ENCODE results near the gene RAPGEF6. TPM values are rescaled to one million over a fixed set of nuclear protein-coding genes. Genes with fewer than 3 reads are reported as not detected.

The RAPGEF6 gene
- total and polyA plus RNA-seq, 3 experiments from 2014 or later, result 25.9 to 29.2 (median 27.9) TPM

- peaks cover 53 to 71% (median 67%) of the 10 kb centered on the region in 3 donors for H3K4me1 Mint-ChIP-seq
- peaks cover 12% of the 10 kb centered on the region for H3K36me3 ChIP-seq (ENCODE audit: insufficient read depth, low read length)
Observed at GRCh38 chr5:131514316-131515283, 120.4 kb downstream of the RAPGEF6 start.

GRCh38 chr5:131513780-131514179, 121.2 kb downstream of the RAPGEF6 start:
- H3K27ac ChIP-seq (ENCODE audit: low read depth, low read length), result no peak overlapping the region
- Mint-ChIP-seq H3K4me3 (peak overlapping the region in 4 of 7 donors; percentile 41 to 85 (median 50)), H3K9me3 (no peaks in the 10 kb centered on the region), H3K27me3 (no peaks in the 10 kb centered on the region), H3K4me1 (peaks cover 52 to 72% (median 65%) of the 10 kb centered on the region in 3 donors), H3K36me3 (peaks cover 7 to 38% (median 12%) of the 10 kb centered on the region in 3 donors), H3K27ac (peak overlapping the region in 7 of 8 donors; percentile 0 to 90 (median 82))
- H3K27me3 ChIP-seq (ENCODE audit: insufficient read depth, low read length, poor library complexity, severe bottlenecking), result no peaks in the 10 kb centered on the region
- ChIA-PET CTCF (no interaction called here), POLR2A (no interaction called here)
- DNase-seq, result peak in 1 of 5 donors; percentile 1
- H3K9me3 ChIP-seq (ENCODE audit: low read length), result no peaks in the 10 kb centered on the region
- H3K4me3 ChIP-seq (ENCODE audit: low read length), result no peak overlapping the region
- H3K4me1 ChIP-seq (ENCODE audit: insufficient read depth, low read length), result peaks cover 50% of the 10 kb centered on the region
- peaks cover 13% of the 10 kb centered on the region for H3K36me3 ChIP-seq (ENCODE audit: insufficient read depth, low read length)

More at GRCh38 chr5:131514316-131515283, 120.4 kb downstream of the RAPGEF6 start:
- H3K27me3 Mint-ChIP-seq, result no peaks in the 10 kb centered on the region
- H3K36me3 Mint-ChIP-seq, result peaks cover 7 to 42% (median 15%) of the 10 kb centered on the region in 3 donors
- H3K4me3 Mint-ChIP-seq, result peak overlapping the region; percentile 65 to 85 (median 81)
- DNase-seq, result peak in 4 of 5 donors; percentile 21 to 70 (median 44)
- Histone ChIP-seq H3K9me3 (ENCODE audit: low read length) (no peaks in the 10 kb centered on the region), H3K27ac (ENCODE audit: low read depth, low read length) (peak overlapping the region; percentile 57), H3K4me1 (ENCODE audit: insufficient read depth, low read length) (peaks cover 50% of the 10 kb centered on the region), H3K4me3 (ENCODE audit: low read length) (peak overlapping the region; percentile 55), H3K27me3 (ENCODE audit: insufficient read depth, low read length, poor library complexity, severe bottlenecking) (no peaks in the 10 kb centered on the region)
- ChIA-PET CTCF (interaction anchor here (1.3 to 1.9 kb wide), 3 partner anchors 18 to 254 kb away, joined by 3 to 5 read pairs (median 4); no protein-coding TSS in a partner anchor), POLR2A (interaction anchor here (0.6 kb wide), 1 partner anchor 633 kb away, joined by 5 read pairs; no protein-coding TSS in a partner anchor)
- H3K9me3 Mint-ChIP-seq, result no peaks in the 10 kb centered on the region
- H3K27ac Mint-ChIP-seq, result peak overlapping the region; percentile 75 to 98 (median 92)

GRCh38 chr5:131511934-131512333, 123.1 kb downstream of the RAPGEF6 start:
- no peaks in the 10 kb centered on the region for H3K9me3 ChIP-seq (ENCODE audit: low read length)
- no peak overlapping the region for H3K4me3 ChIP-seq (ENCODE audit: low read length)
- ChIA-PET POLR2A (no interaction called here), CTCF (interaction anchor here (0.9 kb wide), 2 partner anchors 12 to 78 kb away, joined by 3 to 4 read pairs; no protein-coding TSS in a partner anchor)
- Mint-ChIP-seq H3K9me3 (no peaks in the 10 kb centered on the region), H3K4me3 (peak overlapping the region in 2 of 7 donors; percentile 32 to 59), H3K27me3 (no peaks in the 10 kb centered on the region), H3K36me3 (peaks cover 7 to 39% (median 15%) of the 10 kb centered on the region in 3 donors), H3K27ac (peak overlapping the region in 7 of 8 donors; percentile 29 to 86 (median 54)), H3K4me1 (peaks cover 49 to 69% (median 60%) of the 10 kb centered on the region in 3 donors)
- H3K36me3 ChIP-seq (ENCODE audit: insufficient read depth, low read length), result peaks cover 18% of the 10 kb centered on the region
- no peak for DNase-seq
- H3K4me1 ChIP-seq (ENCODE audit: insufficient read depth, low read length), result peaks cover 47% of the 10 kb centered on the region
- no peak overlapping the region for H3K27ac ChIP-seq (ENCODE audit: low read depth, low read length)
- H3K27me3 ChIP-seq (ENCODE audit: insufficient read depth, low read length, poor library complexity, severe bottlenecking), result no peaks in the 10 kb centered on the region

GRCh38 chr5:131509801-131510200, 125.2 kb downstream of the RAPGEF6 start:
- peaks cover 4 to 41% (median 9%) of the 10 kb centered on the region in 3 donors for H3K36me3 Mint-ChIP-seq
- POLR2A ChIA-PET, result no interaction called here
- peaks cover 30% of the 10 kb centered on the region for H3K36me3 ChIP-seq (ENCODE audit: insufficient read depth, low read length)

GRCh38 chr5:131505237-131505908, 129.7 kb downstream of the RAPGEF6 start:
- ChIA-PET POLR2A (interaction anchor here (0.7 kb wide), 1 partner anchor 42 kb away, joined by 5 read pairs; no protein-coding TSS in a partner anchor), CTCF (no interaction called here)
- no peaks in the 10 kb centered on the region for H3K4me1 ChIP-seq (ENCODE audit: insufficient read depth, low read length)
- Mint-ChIP-seq H3K27me3 (no peaks in the 10 kb centered on the region), H3K4me3 (no peak overlapping the region), H3K9me3 (no peaks in the 10 kb centered on the region), H3K36me3 (peaks cover 6 to 75% (median 31%) of the 10 kb centered on the region in 3 donors), H3K4me1 (peaks cover 19 to 44% (median 26%) of the 10 kb centered on the region in 3 donors), H3K27ac (peak overlapping the region in 2 of 8 donors; percentile 36 to 51)
- no peak overlapping the region for H3K4me3 ChIP-seq (ENCODE audit: low read length)
- no peaks in the 10 kb centered on the region for H3K27me3 ChIP-seq (ENCODE audit: insufficient read depth, low read length, poor library complexity, severe bottlenecking)
- DNase-seq, result no peak
- H3K36me3 ChIP-seq (ENCODE audit: insufficient read depth, low read length), result peaks cover 53% of the 10 kb centered on the region
- H3K9me3 ChIP-seq (ENCODE audit: low read length), result no peaks in the 10 kb centered on the region
- no peak overlapping the region for H3K27ac ChIP-seq (ENCODE audit: low read depth, low read length)

More at GRCh38 chr5:131509801-131510200, 125.2 kb downstream of the RAPGEF6 start:
- DNase-seq, result no peak
- H3K4me1 Mint-ChIP-seq, result peaks cover 31 to 50% (median 41%) of the 10 kb centered on the region in 3 donors
- peak overlapping the region in 1 of 8 donors; percentile 31 for H3K27ac Mint-ChIP-seq
- no peak overlapping the region for H3K4me3 ChIP-seq (ENCODE audit: low read length)
- H3K27me3 ChIP-seq (ENCODE audit: insufficient read depth, low read length, poor library complexity, severe bottlenecking), result no peaks in the 10 kb centered on the region
- H3K9me3 Mint-ChIP-seq, result no peaks in the 10 kb centered on the region
- CTCF ChIA-PET, result interaction anchor here (1.6 kb wide), 1 partner anchor 80 kb away, joined by 3 read pairs; no protein-coding TSS in a partner anchor
- no peaks in the 10 kb centered on the region for H3K9me3 ChIP-seq (ENCODE audit: low read length)
- H3K27me3 Mint-ChIP-seq, result no peaks in the 10 kb centered on the region
- H3K4me3 Mint-ChIP-seq, result no peak overlapping the region
- peaks cover 26% of the 10 kb centered on the region for H3K4me1 ChIP-seq (ENCODE audit: insufficient read depth, low read length)
- H3K27ac ChIP-seq (ENCODE audit: low read depth, low read length), result no peak overlapping the region

GRCh38 chr5:131496400-131496713, 138.7 kb downstream of the RAPGEF6 start:
- DNase-seq, result no peak
- CTCF ChIA-PET, result no interaction called here

GRCh38 chr5:131495536-131496399, 139.3 kb downstream of the RAPGEF6 start:
- Mint-ChIP-seq H3K36me3 (peaks cover 13 to 84% (median 39%) of the 10 kb centered on the region in 3 donors), H3K27me3 (no peaks in the 10 kb centered on the region), H3K4me1 (peaks cover 14 to 31% (median 15%) of the 10 kb centered on the region in 3 donors), H3K9me3 (no peaks in the 10 kb centered on the region), H3K4me3 (no peak overlapping the region), H3K27ac (peak overlapping the region in 3 of 8 donors; percentile 21 to 46 (median 24))
- Histone ChIP-seq H3K4me3 (ENCODE audit: low read length) (no peak overlapping the region), H3K9me3 (ENCODE audit: low read length) (no peaks in the 10 kb centered on the region), H3K36me3 (ENCODE audit: insufficient read depth, low read length) (peaks cover 42% of the 10 kb centered on the region), H3K27ac (ENCODE audit: low read depth, low read length) (no peak overlapping the region), H3K27me3 (ENCODE audit: insufficient read depth, low read length, poor library complexity, severe bottlenecking) (no peaks in the 10 kb centered on the region), H3K4me1 (ENCODE audit: insufficient read depth, low read length) (no peaks in the 10 kb centered on the region)
- POLR2A ChIA-PET, result no interaction called here
- DNase-seq, result no peak
- CTCF ChIA-PET, result no interaction called here

More at GRCh38 chr5:131496400-131496713, 138.7 kb downstream of the RAPGEF6 start:
- Mint-ChIP-seq H3K36me3 (peaks cover 12 to 84% (median 38%) of the 10 kb centered on the region in 3 donors), H3K27me3 (no peaks in the 10 kb centered on the region), H3K27ac (peak overlapping the region in 5 of 8 donors; percentile 21 to 89 (median 43)), H3K4me1 (peaks cover 10 to 27% (median 11%) of the 10 kb centered on the region in 3 donors), H3K9me3 (no peaks in the 10 kb centered on the region), H3K4me3 (no peak overlapping the region)
- H3K27ac ChIP-seq (ENCODE audit: low read depth, low read length), result no peak overlapping the region
- POLR2A ChIA-PET, result no interaction called here
- no peaks in the 10 kb centered on the region for H3K9me3 ChIP-seq (ENCODE audit: low read length)
- H3K4me3 ChIP-seq (ENCODE audit: low read length), result no peak overlapping the region
- H3K36me3 ChIP-seq (ENCODE audit: insufficient read depth, low read length), result peaks cover 42% of the 10 kb centered on the region
- no peaks in the 10 kb centered on the region for H3K4me1 ChIP-seq (ENCODE audit: insufficient read depth, low read length)
- no peaks in the 10 kb centered on the region for H3K27me3 ChIP-seq (ENCODE audit: insufficient read depth, low read length, poor library complexity, severe bottlenecking)

Measured in CD8-positive, alpha-beta memory T cell (primary cell).